Testis (tissue), 2 donors: ENCODE results near the gene HS2ST1.

Experiments used
- POLR2A ChIP-seq: fragments of 450-650 bp; IDR thresholded peaks from one replicate; pipeline ENCODE4 v1.6.1; 2017; ENCODE audit warnings: antibody characterized with exemption, mild to moderate bottlenecking, moderate library complexity
- TF ChIP-seq, protein P1 (sequence below), 3 experiments: fragments of 450-650 bp in 2 of 3; fragments of 200-600 bp in 1 of 3; sonication (generic) in 1 of 3; IDR thresholded peaks; one replicate each; pipeline ENCODE4 v1.5.1; 2016 to 2019; ENCODE audit warnings: antibody characterized with exemption in 3 of 3, mild to moderate bottlenecking in 2 of 3, moderate library complexity in 1 of 3

DNA sequence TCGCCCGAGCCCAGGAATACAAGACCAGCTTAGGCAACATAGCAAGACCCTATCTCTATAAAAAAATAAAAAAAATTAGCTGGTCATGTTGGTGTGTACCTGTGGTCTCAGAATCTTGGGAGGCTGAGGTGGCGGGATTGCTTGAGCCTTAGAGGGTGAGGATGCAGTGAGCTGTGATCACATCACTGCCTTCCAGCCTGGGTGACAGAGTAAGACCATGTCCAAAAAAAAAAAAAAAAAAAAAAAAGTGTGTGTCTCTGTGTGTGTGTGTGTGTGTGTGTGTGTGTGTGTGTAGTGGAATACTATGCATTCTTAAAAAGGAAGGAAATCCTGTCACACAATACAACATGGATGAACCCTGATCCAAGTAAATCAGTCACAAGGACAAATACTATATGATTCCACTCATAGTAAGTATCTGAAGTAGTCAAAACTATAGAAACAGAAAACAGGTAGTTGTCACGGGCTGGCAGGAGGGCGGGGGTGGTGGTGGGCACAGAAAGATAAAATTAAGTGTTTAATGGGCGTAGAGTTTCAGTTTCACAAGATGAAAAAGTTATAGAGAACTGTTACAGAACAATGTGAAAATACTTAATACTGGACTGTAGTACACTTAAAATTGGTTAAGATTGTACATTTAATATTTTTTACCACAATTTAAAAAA lies 48.3 kb upstream of the HS2ST1 start:
- TF ChIP-seq, protein P1, sequence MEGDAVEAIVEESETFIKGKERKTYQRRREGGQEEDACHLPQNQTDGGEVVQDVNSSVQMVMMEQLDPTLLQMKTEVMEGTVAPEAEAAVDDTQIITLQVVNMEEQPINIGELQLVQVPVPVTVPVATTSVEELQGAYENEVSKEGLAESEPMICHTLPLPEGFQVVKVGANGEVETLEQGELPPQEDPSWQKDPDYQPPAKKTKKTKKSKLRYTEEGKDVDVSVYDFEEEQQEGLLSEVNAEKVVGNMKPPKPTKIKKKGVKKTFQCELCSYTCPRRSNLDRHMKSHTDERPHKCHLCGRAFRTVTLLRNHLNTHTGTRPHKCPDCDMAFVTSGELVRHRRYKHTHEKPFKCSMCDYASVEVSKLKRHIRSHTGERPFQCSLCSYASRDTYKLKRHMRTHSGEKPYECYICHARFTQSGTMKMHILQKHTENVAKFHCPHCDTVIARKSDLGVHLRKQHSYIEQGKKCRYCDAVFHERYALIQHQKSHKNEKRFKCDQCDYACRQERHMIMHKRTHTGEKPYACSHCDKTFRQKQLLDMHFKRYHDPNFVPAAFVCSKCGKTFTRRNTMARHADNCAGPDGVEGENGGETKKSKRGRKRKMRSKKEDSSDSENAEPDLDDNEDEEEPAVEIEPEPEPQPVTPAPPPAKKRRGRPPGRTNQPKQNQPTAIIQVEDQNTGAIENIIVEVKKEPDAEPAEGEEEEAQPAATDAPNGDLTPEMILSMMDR (IDR thresholded peaks at IDR 0.05), result no peak
- no peak for TF ChIP-seq POLR2A
